Measurements from ENCODE around the gene PDS5A. TPM values are rescaled to one million over a fixed set of nuclear protein-coding genes. Genes with fewer than 3 reads are reported as not detected.

PDS5A gene
- total RNA-seq, 1 experiment from 2014 or later, result 98.3 TPM

GRCh38 chr4:39950861-39951481 is 26.7 kb downstream of the PDS5A start:
- Histone ChIP-seq H3K79me2 (ENCODE audit: insufficient read depth, low read length) (peaks cover 99% of the 10 kb centered on the region), H3K4me3 (replicated peaks in 1 of 2; ENCODE audit: low read depth in 1 of 2, low read length in 2 of 2) (no peak overlapping the region), H4K20me1 (ENCODE audit: insufficient read depth) (peaks cover 21% of the 10 kb centered on the region), H3K9ac (ENCODE audit: low read length) (no peak overlapping the region), H3K4me1 (ENCODE audit: control insufficient read depth in 1 of 2, insufficient read depth in 2 of 2, low read length in 2 of 2) (no peaks in the 10 kb centered on the region), H3K9me2 (ENCODE audit: insufficient read depth) (no peaks in the 10 kb centered on the region), H2AFZ (ENCODE audit: low read depth, low read length, poor library complexity, severe bottlenecking) (no peak overlapping the region), H3K27ac (ENCODE audit: low read depth, low read length) (no peak overlapping the region), H3K36me3 (ENCODE audit: control insufficient read depth in 1 of 2, insufficient read depth in 2 of 2, low read length in 2 of 2) (no peaks in the 10 kb centered on the region), H3K9me3 (ENCODE audit: control insufficient read depth in 1 of 2, insufficient read depth in 1 of 2, low read depth in 1 of 2, low read length in 2 of 2) (no peaks in the 10 kb centered on the region), H3K4me2 (ENCODE audit: low read length) (no peak overlapping the region), H3K27me3 (ENCODE audit: insufficient read depth, low read length) (no peaks in the 10 kb centered on the region)
- POLR2A ChIA-PET, result no interaction called here
- RAD21 ChIA-PET (ENCODE audit: low non-redundant PET in 1 of 2, low total read pairs in 2 of 2, uncharacterized antibody in 2 of 2, unreplicated experiment in 2 of 2), result no interaction called here
- ATAC-seq, result no peak
- no TSS peak for BruUV-seq (replicated peaks)
- CTCF ChIA-PET, result no interaction called here
- intact Hi-C loops (cut with micrococcal nuclease), result no loop called here
- TF ChIP-seq CBX3 (IDR thresholded peaks at IDR 0.05; ENCODE audit: low read depth) (no peak), ZNF274 (IDR thresholded peaks at IDR 0.05; ENCODE audit: low read depth, low read length) (no peak), CEBPB (IDR thresholded peaks at IDR 0.05; ENCODE audit: low read depth) (no peak), SP1 (IDR thresholded peaks at IDR 0.05; ENCODE audit: low read depth) (no peak), EZH2phosphoT487 (IDR thresholded peaks at IDR 0.05; ENCODE audit: borderline replicate concordance) (no peak)
- TF ChIP-seq, protein P1, sequence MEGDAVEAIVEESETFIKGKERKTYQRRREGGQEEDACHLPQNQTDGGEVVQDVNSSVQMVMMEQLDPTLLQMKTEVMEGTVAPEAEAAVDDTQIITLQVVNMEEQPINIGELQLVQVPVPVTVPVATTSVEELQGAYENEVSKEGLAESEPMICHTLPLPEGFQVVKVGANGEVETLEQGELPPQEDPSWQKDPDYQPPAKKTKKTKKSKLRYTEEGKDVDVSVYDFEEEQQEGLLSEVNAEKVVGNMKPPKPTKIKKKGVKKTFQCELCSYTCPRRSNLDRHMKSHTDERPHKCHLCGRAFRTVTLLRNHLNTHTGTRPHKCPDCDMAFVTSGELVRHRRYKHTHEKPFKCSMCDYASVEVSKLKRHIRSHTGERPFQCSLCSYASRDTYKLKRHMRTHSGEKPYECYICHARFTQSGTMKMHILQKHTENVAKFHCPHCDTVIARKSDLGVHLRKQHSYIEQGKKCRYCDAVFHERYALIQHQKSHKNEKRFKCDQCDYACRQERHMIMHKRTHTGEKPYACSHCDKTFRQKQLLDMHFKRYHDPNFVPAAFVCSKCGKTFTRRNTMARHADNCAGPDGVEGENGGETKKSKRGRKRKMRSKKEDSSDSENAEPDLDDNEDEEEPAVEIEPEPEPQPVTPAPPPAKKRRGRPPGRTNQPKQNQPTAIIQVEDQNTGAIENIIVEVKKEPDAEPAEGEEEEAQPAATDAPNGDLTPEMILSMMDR (IDR thresholded peaks at IDR 0.05 in 2 of 3, conservative IDR thresholded peaks at IDR 0.05 in 1 of 3; ENCODE audit: borderline replicate concordance in 1 of 3, insufficient read depth in 1 of 3, low read depth in 2 of 3, low read length in 2 of 3), result no peak
- TF ChIP-seq, protein P2, sequence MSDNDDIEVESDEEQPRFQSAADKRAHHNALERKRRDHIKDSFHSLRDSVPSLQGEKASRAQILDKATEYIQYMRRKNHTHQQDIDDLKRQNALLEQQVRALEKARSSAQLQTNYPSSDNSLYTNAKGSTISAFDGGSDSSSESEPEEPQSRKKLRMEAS (IDR thresholded peaks at IDR 0.05), result no peak
- TF ChIP-seq, protein P3, sequence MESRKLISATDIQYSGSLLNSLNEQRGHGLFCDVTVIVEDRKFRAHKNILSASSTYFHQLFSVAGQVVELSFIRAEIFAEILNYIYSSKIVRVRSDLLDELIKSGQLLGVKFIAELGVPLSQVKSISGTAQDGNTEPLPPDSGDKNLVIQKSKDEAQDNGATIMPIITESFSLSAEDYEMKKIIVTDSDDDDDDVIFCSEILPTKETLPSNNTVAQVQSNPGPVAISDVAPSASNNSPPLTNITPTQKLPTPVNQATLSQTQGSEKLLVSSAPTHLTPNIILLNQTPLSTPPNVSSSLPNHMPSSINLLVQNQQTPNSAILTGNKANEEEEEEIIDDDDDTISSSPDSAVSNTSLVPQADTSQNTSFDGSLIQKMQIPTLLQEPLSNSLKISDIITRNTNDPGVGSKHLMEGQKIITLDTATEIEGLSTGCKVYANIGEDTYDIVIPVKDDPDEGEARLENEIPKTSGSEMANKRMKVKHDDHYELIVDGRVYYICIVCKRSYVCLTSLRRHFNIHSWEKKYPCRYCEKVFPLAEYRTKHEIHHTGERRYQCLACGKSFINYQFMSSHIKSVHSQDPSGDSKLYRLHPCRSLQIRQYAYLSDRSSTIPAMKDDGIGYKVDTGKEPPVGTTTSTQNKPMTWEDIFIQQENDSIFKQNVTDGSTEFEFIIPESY (IDR thresholded peaks at IDR 0.05; ENCODE audit: extremely low read depth, insufficient replicate concordance, low read length), result no peak
- DNase-seq (ENCODE audit: low read depth, low spot score), result no peak

All from HCT116 (cell line).